ENCODE data around the gene ATP11B.

ATP11B gene

GRCh38 chr3:182824957-182825356, 31.7 kb downstream of the ATP11B start:
- Histone ChIP-seq H3K9ac (ENCODE audit: low read length) (no peak overlapping the region), H3K79me2 (ENCODE audit: insufficient read depth, low read length) (peaks cover 44% of the 10 kb centered on the region), H2AFZ (ENCODE audit: low read depth, low read length, severe bottlenecking) (no peak overlapping the region), H3K9me2 (replicated peaks; ENCODE audit: insufficient read depth, low read length) (no peaks in the 10 kb centered on the region), H3K4me2 (ENCODE audit: low read depth, low read length, poor library complexity, severe bottlenecking) (no peak overlapping the region), H4K20me1 (ENCODE audit: low read depth, low read length) (no peaks in the 10 kb centered on the region; the same call in 1 of the 2 replicates), H3K36me3 (ENCODE audit: low read length) (peaks cover 18% of the 10 kb centered on the region; the same call in 1 of the 2 replicates), H3F3A (ENCODE audit: insufficient read depth) (peaks cover 10% of the 10 kb centered on the region; the same call in 1 of the 2 replicates), H3K4me3 (ENCODE audit: insufficient read depth, low read length, poor library complexity, severe bottlenecking) (no peak overlapping the region), H3K27me3 (ENCODE audit: low read length) (no peaks in the 10 kb centered on the region), H3K9me3 (ENCODE audit: insufficient read depth, low read length) (no peaks in the 10 kb centered on the region), H3K27ac (ENCODE audit: low read depth, low read length) (no peak overlapping the region)
- TF ChIP-seq CTCF (IDR thresholded peaks at IDR 0.05; ENCODE audit: insufficient read depth, low read length, poor library complexity, severe bottlenecking) (no peak), EZH2phosphoT487 (conservative IDR thresholded peaks at IDR 0.05; ENCODE audit: low read length) (no peak)

- peaks cover 4% of the 10 kb centered on the region; the same call in 1 of the 2 replicates for H3F3A ChIP-seq (ENCODE audit: insufficient read depth)
- H2AFZ ChIP-seq (ENCODE audit: low read depth, low read length, severe bottlenecking), result no peak overlapping the region
- TF ChIP-seq CTCF (IDR thresholded peaks at IDR 0.05; ENCODE audit: insufficient read depth, low read length, poor library complexity, severe bottlenecking) (no peak), EZH2phosphoT487 (conservative IDR thresholded peaks at IDR 0.05; ENCODE audit: low read length) (no peak)
- H3K4me3 ChIP-seq (ENCODE audit: insufficient read depth, low read length, poor library complexity, severe bottlenecking), result no peak overlapping the region
- H3K27me3 ChIP-seq (ENCODE audit: low read length), result no peaks in the 10 kb centered on the region
- no peak overlapping the region for H3K27ac ChIP-seq (ENCODE audit: low read depth, low read length)
- no peaks in the 10 kb centered on the region for H4K20me1 ChIP-seq (ENCODE audit: low read depth, low read length)
- no peaks in the 10 kb centered on the region for H3K9me2 ChIP-seq (replicated peaks; ENCODE audit: insufficient read depth, low read length)
- H3K9me3 ChIP-seq (ENCODE audit: insufficient read depth, low read length), result no peaks in the 10 kb centered on the region
- 0 out of 2 replicates have a peak, but pooled peaks cover 13% of the 10 kb centered on the region for H3K36me3 ChIP-seq (ENCODE audit: low read length)
- H3K4me2 ChIP-seq (ENCODE audit: low read depth, low read length, poor library complexity, severe bottlenecking), result no peak overlapping the region
- no peak overlapping the region for H3K9ac ChIP-seq (ENCODE audit: low read length)
- peaks cover 21% of the 10 kb centered on the region; the same call in 1 of the 2 replicates for H3K79me2 ChIP-seq (ENCODE audit: insufficient read depth, low read length)
Observed at GRCh38 chr3:182829761-182830405, 36.6 kb downstream of the ATP11B start.

- H2AFZ ChIP-seq (ENCODE audit: low read depth, low read length, severe bottlenecking), result no peak overlapping the region
- no peak overlapping the region for H3K9ac ChIP-seq (ENCODE audit: low read length)
- H3K9me2 ChIP-seq (replicated peaks; ENCODE audit: insufficient read depth, low read length), result no peaks in the 10 kb centered on the region
- H3K79me2 ChIP-seq (ENCODE audit: insufficient read depth, low read length), result no peaks in the 10 kb centered on the region
- H3K36me3 ChIP-seq (ENCODE audit: low read length), result peaks cover 21% of the 10 kb centered on the region
- no peak for TF ChIP-seq EZH2phosphoT487 (conservative IDR thresholded peaks at IDR 0.05; ENCODE audit: low read length)
- peak; percentile 24 for TF ChIP-seq CTCF (IDR thresholded peaks at IDR 0.05; ENCODE audit: insufficient read depth, low read length, poor library complexity, severe bottlenecking)
- no peak overlapping the region for H3K4me3 ChIP-seq (ENCODE audit: insufficient read depth, low read length, poor library complexity, severe bottlenecking)
- H3K9me3 ChIP-seq (ENCODE audit: insufficient read depth, low read length), result no peaks in the 10 kb centered on the region
- no peaks in the 10 kb centered on the region for H4K20me1 ChIP-seq (ENCODE audit: low read depth, low read length)
- H3F3A ChIP-seq (ENCODE audit: insufficient read depth), result no peaks in the 10 kb centered on the region
- no peak overlapping the region for H3K27ac ChIP-seq (ENCODE audit: low read depth, low read length)
- no peaks in the 10 kb centered on the region for H3K27me3 ChIP-seq (ENCODE audit: low read length)
- H3K4me2 ChIP-seq (ENCODE audit: low read depth, low read length, poor library complexity, severe bottlenecking), result no peak overlapping the region
Observed at GRCh38 chr3:182837855-182838454, 44.7 kb downstream of the ATP11B start.
